Mesenchymal stem cell (in vitro differentiated cells and primary cell): ENCODE measurements around the gene RUNX2.

Experiments used
- DNase-seq: peaks from one replicate; pipeline ENCODE4 v3.0.0-alpha.2; 2013
- H2AFZ ChIP-seq: one replicate; pipeline ENCODE4 v1.6.1; 2013; ENCODE audit warnings: low read depth, mild to moderate bottlenecking, control low read depth, inconsistent platforms, low read length, moderate library complexity
- H2AK5ac ChIP-seq: 2 replicates; pipeline ENCODE4 v1.6.1; 2013; ENCODE audit warnings: low read length, moderate library complexity, mild to moderate bottlenecking, inconsistent platforms; ENCODE audit not compliant: severe bottlenecking
- H2BK120ac ChIP-seq: one replicate; pipeline ENCODE4 v1.6.1; 2013; ENCODE audit warnings: low read depth, mild to moderate bottlenecking, inconsistent platforms, low read length, moderate library complexity
- H2BK12ac ChIP-seq, 2 experiments: one replicate each; pipeline ENCODE4 v1.6.1; 2013; ENCODE audit warnings: inconsistent platforms in 2 of 2, low read length in 2 of 2, mild to moderate bottlenecking in 2 of 2, moderate library complexity in 2 of 2, control low read depth in 1 of 2
- H2BK15ac ChIP-seq: one replicate; pipeline ENCODE4 v1.6.1; 2013; ENCODE audit warnings: mild to moderate bottlenecking, low read depth, inconsistent platforms; ENCODE audit not compliant: poor library complexity, severe bottlenecking
- H2BK5ac ChIP-seq: 2 replicates; pipeline ENCODE4 v1.6.1; 2013; ENCODE audit warnings: low read depth, mild to moderate bottlenecking, low read length, control low read depth, inconsistent platforms; ENCODE audit not compliant: poor library complexity, severe bottlenecking
- H3K14ac ChIP-seq, 2 experiments: one replicate each; pipeline ENCODE4 v1.6.1; 2013; ENCODE audit warnings: inconsistent platforms in 2 of 2, low read length in 2 of 2, control low read depth in 1 of 2, mild to moderate bottlenecking in 1 of 2, moderate library complexity in 1 of 2
- H3K18ac ChIP-seq, 2 experiments: one replicate each; pipeline ENCODE4 v1.6.1; 2013; ENCODE audit warnings: inconsistent platforms in 2 of 2, low read length in 2 of 2, control low read depth in 1 of 2, low read depth in 1 of 2, mild to moderate bottlenecking in 1 of 2
- H3K23ac ChIP-seq, 2 experiments: one replicate each; pipeline ENCODE4 v1.6.1; 2013; ENCODE audit warnings: inconsistent platforms in 2 of 2, low read length in 2 of 2, mild to moderate bottlenecking in 2 of 2, moderate library complexity in 2 of 2, control low read depth in 1 of 2
- H3K27ac ChIP-seq: 2 replicates; pipeline ENCODE4 v1.5.1; 2013; ENCODE audit warnings: mild to moderate bottlenecking, moderate library complexity, low read length, control low read depth, inconsistent platforms; ENCODE audit not compliant: poor library complexity, severe bottlenecking
- H3K27me3 ChIP-seq, 2 experiments: 2 replicates each; pipeline versions ENCODE4 v1.6.1 to v1.7.0; 2013; ENCODE audit warnings: low read length in 2 of 2, mild to moderate bottlenecking in 2 of 2, moderate library complexity in 2 of 2, control low read depth in 1 of 2, inconsistent platforms in 1 of 2; ENCODE audit not compliant: control insufficient read depth in 1 of 2, insufficient read depth in 1 of 2
- H3K36me3 ChIP-seq, 2 experiments: 2 replicates each; pipeline versions ENCODE4 v1.6.1 to v1.7.0; 2013; ENCODE audit warnings: low read length in 2 of 2, control low read depth in 1 of 2, inconsistent platforms in 1 of 2, low read depth in 1 of 2, mild to moderate bottlenecking in 1 of 2; ENCODE audit not compliant: insufficient read depth in 2 of 2, control insufficient read depth in 1 of 2
- H3K4ac ChIP-seq, 2 experiments: one replicate each; pipeline ENCODE4 v1.6.1; 2013; ENCODE audit warnings: inconsistent platforms in 2 of 2, low read length in 2 of 2, mild to moderate bottlenecking in 2 of 2, moderate library complexity in 2 of 2, control low read depth in 1 of 2, low read depth in 1 of 2
- H3K4me1 ChIP-seq: 2 replicates; pipeline ENCODE4 v1.6.1; 2013; ENCODE audit warnings: low read depth, low read length, control low read depth; ENCODE audit not compliant: control insufficient read depth, insufficient read depth
- H3K4me2 ChIP-seq: 2 replicates; pipeline ENCODE4 v1.6.1; 2013; ENCODE audit warnings: low read length, mild to moderate bottlenecking, inconsistent platforms; ENCODE audit not compliant: poor library complexity, severe bottlenecking
- H3K4me3 ChIP-seq, 2 experiments: 2 replicates each; pipeline versions ENCODE4 v1.5.1 to v1.7.0; 2013; ENCODE audit warnings: low read length in 2 of 2, mild to moderate bottlenecking in 2 of 2, control low read depth in 1 of 2, low read depth in 1 of 2; ENCODE audit not compliant: insufficient read depth in 1 of 2
- H3K79me1 ChIP-seq: replicated peaks from 2 replicates; pipeline ENCODE4 v1.6.1; 2013; ENCODE audit warnings: mild to moderate bottlenecking, control low read depth, low read length, inconsistent platforms; ENCODE audit not compliant: poor library complexity, severe bottlenecking
- H3K9ac ChIP-seq: 2 replicates; pipeline ENCODE4 v1.7.0; 2013; ENCODE audit warnings: mild to moderate bottlenecking, low read length, moderate library complexity
- H3K9me3 ChIP-seq: 2 replicates; pipeline ENCODE4 v1.7.0; 2013; ENCODE audit warnings: mild to moderate bottlenecking, low read length; ENCODE audit not compliant: control insufficient read depth
- H4K8ac ChIP-seq: one replicate; pipeline ENCODE4 v1.6.1; 2013; ENCODE audit warnings: inconsistent platforms, mild to moderate bottlenecking, low read length, moderate library complexity
- H4K91ac ChIP-seq: one replicate; pipeline ENCODE4 v1.6.1; 2013; ENCODE audit warnings: mild to moderate bottlenecking, low read length, inconsistent platforms
- WGBS: methylation state at CpG from one replicate; pipeline ENCODE4 v1.1.7; 2013; ENCODE audit warnings: mixed read lengths; 5-methylcytosine and 5-hydroxymethylcytosine counted together

RUNX2 gene

GRCh38 chr6:45640081-45640491, 312.0 kb downstream of the RUNX2 start:
- no peak for DNase-seq
- Histone ChIP-seq H3K4me1 (peaks cover 7% of the 10 kb centered on the region), H2BK15ac (no peak overlapping the region), H3K27me3 (peaks cover 0 to 13% of the 10 kb centered on the region in 2 experiments), H3K4me3 (no peak overlapping the region), H2AK5ac (no peak overlapping the region), H3K9ac (no peak overlapping the region), H2BK120ac (no peak overlapping the region), H3K27ac (no peak overlapping the region), H3K36me3 (peaks cover 0 to 10% of the 10 kb centered on the region in 2 experiments), H4K8ac (no peak overlapping the region), H3K4me2 (no peak overlapping the region), H4K91ac (no peak overlapping the region), H2BK12ac (no peak overlapping the region), H3K9me3 (no peaks in the 10 kb centered on the region), H3K14ac (no peak overlapping the region), H3K23ac (no peak overlapping the region), H2BK5ac (no peak overlapping the region), H2AFZ (no peak overlapping the region), H3K18ac (no peak overlapping the region), H3K79me1 (no peaks in the 10 kb centered on the region), H3K4ac (no peak overlapping the region)
- WGBS = 90% methylated on average over 2 of the region's 2 CpGs

GRCh38 chr6:45640811-45641210, 312.7 kb downstream of the RUNX2 start:
- Histone ChIP-seq H3K36me3 (peaks cover 0 to 10% of the 10 kb centered on the region in 2 experiments), H2BK15ac (peak overlapping the region; percentile 52), H2AFZ (no peak overlapping the region), H4K91ac (no peak overlapping the region), H3K4ac (no peak overlapping the region), H3K23ac (no peak overlapping the region), H3K27ac (no peak overlapping the region), H2BK12ac (peak overlapping the region; percentile 21 to 23), H2BK5ac (no peak overlapping the region), H2AK5ac (peak overlapping the region; percentile 39), H3K27me3 (peaks cover 0 to 10% of the 10 kb centered on the region in 2 experiments), H3K9ac (no peak overlapping the region), H3K4me3 (no peak overlapping the region), H3K18ac (peak overlapping the region; percentile 28 to 85), H3K14ac (peak overlapping the region in 1 of 2 experiments; percentile 69), H3K4me1 (peaks cover 7% of the 10 kb centered on the region), H3K79me1 (no peaks in the 10 kb centered on the region), H3K4me2 (no peak overlapping the region), H3K9me3 (no peaks in the 10 kb centered on the region), H2BK120ac (no peak overlapping the region), H4K8ac (no peak overlapping the region)
- no peak for DNase-seq
- WGBS = 94% methylated on average over 13 of the region's 13 CpGs

DNA sequence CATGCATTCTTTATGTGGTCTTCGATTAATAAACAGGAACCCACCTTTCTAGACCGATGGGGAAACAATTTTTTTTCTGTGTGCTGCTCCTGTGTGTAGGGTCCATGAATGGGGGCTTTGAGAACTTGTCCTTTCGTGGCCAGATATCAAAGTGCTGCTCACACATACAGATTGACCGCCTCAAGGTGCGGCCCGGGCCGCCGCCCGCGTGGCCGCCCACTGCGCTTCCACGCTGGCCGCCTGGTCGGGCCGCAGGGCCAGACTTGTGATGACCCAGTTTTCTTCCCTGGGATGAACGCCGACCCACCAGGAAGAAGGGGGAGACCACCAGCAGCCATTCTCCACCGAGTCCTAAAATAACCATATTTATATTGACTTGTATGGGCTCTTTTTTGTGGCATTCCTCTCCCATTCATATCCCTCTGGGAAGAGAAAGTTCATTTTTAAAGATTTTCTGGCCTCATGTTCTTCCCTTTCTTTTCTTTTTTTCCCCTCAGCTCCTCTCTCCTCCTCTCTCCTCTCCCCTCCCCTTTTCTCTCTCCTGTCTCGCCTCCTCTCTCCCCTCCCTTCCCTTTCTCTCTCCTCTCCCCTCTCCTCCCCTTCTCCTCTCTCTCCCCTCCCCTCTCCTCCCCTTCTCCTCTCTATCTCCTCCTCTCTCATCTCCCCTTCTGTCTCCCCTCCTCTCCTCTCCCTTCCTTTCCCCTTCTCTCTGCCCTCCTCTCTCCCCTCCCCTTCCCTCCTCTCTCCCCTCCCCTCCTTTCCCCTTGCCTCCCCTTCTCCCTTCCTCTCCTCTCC, 314.4 kb downstream of the RUNX2 start:
- whole genome bisulfite sequencing = 97% methylated on average over 17 of the region's 20 CpGs
- Histone ChIP-seq H3K14ac (no peak overlapping the region), H3K79me1 (peaks cover 2% of the 10 kb centered on the region), H2AK5ac (no peak overlapping the region), H3K4me2 (no peak overlapping the region), H3K9me3 (no peaks in the 10 kb centered on the region), H3K4me3 (no peak overlapping the region), H3K27ac (no peak overlapping the region), H3K4me1 (peaks cover 8% of the 10 kb centered on the region), H4K91ac (no peak overlapping the region), H3K27me3 (peaks cover 0 to 9% of the 10 kb centered on the region in 2 experiments), H2BK5ac (no peak overlapping the region), H3K4ac (peak overlapping the region in 1 of 2 experiments; percentile 13), H4K8ac (no peak overlapping the region), H3K36me3 (peaks cover 0 to 10% of the 10 kb centered on the region in 2 experiments), H3K9ac (no peak overlapping the region), H2BK120ac (no peak overlapping the region), H2BK12ac (no peak overlapping the region), H2AFZ (no peak overlapping the region), H2BK15ac (no peak overlapping the region), H3K23ac (no peak overlapping the region), H3K18ac (no peak overlapping the region)
- no peak for DNase-seq

- no peak overlapping the region for H2BK15ac ChIP-seq
- DNase-seq = no peak
- H2BK5ac ChIP-seq = no peak overlapping the region
- H3K23ac ChIP-seq = no peak overlapping the region
- H3K4me3 ChIP-seq = no peak overlapping the region
- H3K14ac ChIP-seq = no peak overlapping the region
- H3K9ac ChIP-seq = no peak overlapping the region
- H2BK120ac ChIP-seq = no peak overlapping the region
- H3K27me3 ChIP-seq = peaks cover 0 to 9% of the 10 kb centered on the region in 2 experiments
- no peaks in the 10 kb centered on the region for H3K9me3 ChIP-seq
- H3K4me2 ChIP-seq = no peak overlapping the region
- H2AK5ac ChIP-seq = peak overlapping the region; percentile 14
- WGBS = 84% methylated on average over 3 of the region's 3 CpGs
- no peak overlapping the region for H2AFZ ChIP-seq
- peaks cover 2% of the 10 kb centered on the region for H3K79me1 ChIP-seq
- H4K91ac ChIP-seq = no peak overlapping the region
- H3K36me3 ChIP-seq = peaks cover 0 to 10% of the 10 kb centered on the region in 2 experiments
- peaks cover 7% of the 10 kb centered on the region for H3K4me1 ChIP-seq
- H4K8ac ChIP-seq = no peak overlapping the region
- peak overlapping the region in 1 of 2 experiments; percentile 24 for H3K4ac ChIP-seq
- no peak overlapping the region for H3K27ac ChIP-seq
- no peak overlapping the region for H3K18ac ChIP-seq
- H2BK12ac ChIP-seq = peak overlapping the region in 1 of 2 experiments; percentile 61
Observed at GRCh38 chr6:45643126-45643525, 315.0 kb downstream of the RUNX2 start.
